ENCODE data around the gene ZCRB1.

Gene ZCRB1

DNA sequence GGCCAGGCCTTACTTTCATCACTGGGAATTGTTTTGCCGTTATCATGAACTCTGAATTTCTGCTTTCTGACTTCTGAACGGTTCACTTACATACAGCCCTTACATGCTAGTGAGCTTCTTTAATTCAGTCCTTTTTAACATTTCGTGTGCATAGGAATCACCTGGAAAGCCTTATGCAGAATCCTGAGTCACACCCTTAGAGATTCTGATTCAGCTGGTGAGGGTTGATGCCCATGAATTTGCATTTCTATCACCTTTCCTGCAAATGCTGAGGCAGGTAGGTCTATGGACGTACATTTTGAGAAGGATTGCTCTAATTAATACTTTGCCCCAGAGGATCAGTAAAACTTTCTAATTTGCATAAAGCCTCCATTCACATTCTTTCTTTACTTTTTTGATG lies 44.1 kb upstream of the ZCRB1 start:
- TF ChIP-seq GABPA (IDR thresholded peaks at IDR 0.05; ENCODE audit: low read depth) (no peak), POLR2AphosphoS5 (IDR thresholded peaks at IDR 0.05; ENCODE audit: low read depth) (no peak), SPI1 (IDR thresholded peaks at IDR 0.05; ENCODE audit: borderline replicate concordance, low read depth) (no peak)
- TF ChIP-seq, protein P1, sequence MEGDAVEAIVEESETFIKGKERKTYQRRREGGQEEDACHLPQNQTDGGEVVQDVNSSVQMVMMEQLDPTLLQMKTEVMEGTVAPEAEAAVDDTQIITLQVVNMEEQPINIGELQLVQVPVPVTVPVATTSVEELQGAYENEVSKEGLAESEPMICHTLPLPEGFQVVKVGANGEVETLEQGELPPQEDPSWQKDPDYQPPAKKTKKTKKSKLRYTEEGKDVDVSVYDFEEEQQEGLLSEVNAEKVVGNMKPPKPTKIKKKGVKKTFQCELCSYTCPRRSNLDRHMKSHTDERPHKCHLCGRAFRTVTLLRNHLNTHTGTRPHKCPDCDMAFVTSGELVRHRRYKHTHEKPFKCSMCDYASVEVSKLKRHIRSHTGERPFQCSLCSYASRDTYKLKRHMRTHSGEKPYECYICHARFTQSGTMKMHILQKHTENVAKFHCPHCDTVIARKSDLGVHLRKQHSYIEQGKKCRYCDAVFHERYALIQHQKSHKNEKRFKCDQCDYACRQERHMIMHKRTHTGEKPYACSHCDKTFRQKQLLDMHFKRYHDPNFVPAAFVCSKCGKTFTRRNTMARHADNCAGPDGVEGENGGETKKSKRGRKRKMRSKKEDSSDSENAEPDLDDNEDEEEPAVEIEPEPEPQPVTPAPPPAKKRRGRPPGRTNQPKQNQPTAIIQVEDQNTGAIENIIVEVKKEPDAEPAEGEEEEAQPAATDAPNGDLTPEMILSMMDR (IDR thresholded peaks at IDR 0.05; ENCODE audit: insufficient read depth, low read length), result no peak
- TF ChIP-seq, protein P2, sequence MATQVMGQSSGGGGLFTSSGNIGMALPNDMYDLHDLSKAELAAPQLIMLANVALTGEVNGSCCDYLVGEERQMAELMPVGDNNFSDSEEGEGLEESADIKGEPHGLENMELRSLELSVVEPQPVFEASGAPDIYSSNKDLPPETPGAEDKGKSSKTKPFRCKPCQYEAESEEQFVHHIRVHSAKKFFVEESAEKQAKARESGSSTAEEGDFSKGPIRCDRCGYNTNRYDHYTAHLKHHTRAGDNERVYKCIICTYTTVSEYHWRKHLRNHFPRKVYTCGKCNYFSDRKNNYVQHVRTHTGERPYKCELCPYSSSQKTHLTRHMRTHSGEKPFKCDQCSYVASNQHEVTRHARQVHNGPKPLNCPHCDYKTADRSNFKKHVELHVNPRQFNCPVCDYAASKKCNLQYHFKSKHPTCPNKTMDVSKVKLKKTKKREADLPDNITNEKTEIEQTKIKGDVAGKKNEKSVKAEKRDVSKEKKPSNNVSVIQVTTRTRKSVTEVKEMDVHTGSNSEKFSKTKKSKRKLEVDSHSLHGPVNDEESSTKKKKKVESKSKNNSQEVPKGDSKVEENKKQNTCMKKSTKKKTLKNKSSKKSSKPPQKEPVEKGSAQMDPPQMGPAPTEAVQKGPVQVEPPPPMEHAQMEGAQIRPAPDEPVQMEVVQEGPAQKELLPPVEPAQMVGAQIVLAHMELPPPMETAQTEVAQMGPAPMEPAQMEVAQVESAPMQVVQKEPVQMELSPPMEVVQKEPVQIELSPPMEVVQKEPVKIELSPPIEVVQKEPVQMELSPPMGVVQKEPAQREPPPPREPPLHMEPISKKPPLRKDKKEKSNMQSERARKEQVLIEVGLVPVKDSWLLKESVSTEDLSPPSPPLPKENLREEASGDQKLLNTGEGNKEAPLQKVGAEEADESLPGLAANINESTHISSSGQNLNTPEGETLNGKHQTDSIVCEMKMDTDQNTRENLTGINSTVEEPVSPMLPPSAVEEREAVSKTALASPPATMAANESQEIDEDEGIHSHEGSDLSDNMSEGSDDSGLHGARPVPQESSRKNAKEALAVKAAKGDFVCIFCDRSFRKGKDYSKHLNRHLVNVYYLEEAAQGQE (IDR thresholded peaks at IDR 0.05; ENCODE audit: insufficient replicate concordance, low read depth), result no peak
- Histone ChIP-seq H3K27ac (replicated peaks) (no peak overlapping the region), H3K27me3 (ENCODE audit: insufficient read depth, poor library complexity, severe bottlenecking) (no peaks in the 10 kb centered on the region), H3K4me3 (replicated peaks; ENCODE audit: insufficient read depth, low read length) (no peak overlapping the region)
- no peak for DNase-seq (ENCODE audit: low read depth in 1 of 2, low spot score in 1 of 2)

DNA sequence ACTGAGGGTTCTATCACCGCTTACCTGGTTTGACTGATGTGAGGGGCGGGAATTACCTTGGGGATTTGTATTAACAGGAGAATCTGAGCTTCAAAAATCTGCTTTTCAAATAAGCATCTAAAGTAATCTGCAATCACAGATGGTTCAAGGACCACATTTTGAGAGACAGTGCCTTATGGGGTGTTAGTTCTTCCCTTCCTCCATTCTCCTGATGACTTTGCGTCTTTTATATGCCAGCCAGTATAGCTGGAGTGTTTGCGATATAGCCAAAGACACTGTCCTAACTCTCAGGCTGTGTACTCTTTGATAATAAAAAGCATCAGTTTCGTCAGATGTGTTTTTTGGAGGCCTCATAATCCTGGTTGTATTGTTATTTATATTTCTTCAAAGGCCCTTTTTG lies 39.6 kb upstream of the ZCRB1 start:
- TF ChIP-seq SPI1 (IDR thresholded peaks at IDR 0.05; ENCODE audit: borderline replicate concordance, low read depth), result no peak
- TF ChIP-seq, protein P2 (IDR thresholded peaks at IDR 0.05; ENCODE audit: insufficient replicate concordance, low read depth), result no peak
- TF ChIP-seq, protein P1 (IDR thresholded peaks at IDR 0.05; ENCODE audit: insufficient read depth, low read length), result no peak
- no peak for TF ChIP-seq POLR2AphosphoS5 (IDR thresholded peaks at IDR 0.05; ENCODE audit: low read depth)
- TF ChIP-seq GABPA (IDR thresholded peaks at IDR 0.05; ENCODE audit: low read depth), result no peak
- no peak for DNase-seq (ENCODE audit: low read depth in 1 of 2, low spot score in 1 of 2)
- Histone ChIP-seq H3K4me3 (replicated peaks; ENCODE audit: insufficient read depth, low read length) (no peak overlapping the region), H3K27me3 (ENCODE audit: insufficient read depth, poor library complexity, severe bottlenecking) (no peaks in the 10 kb centered on the region), H3K27ac (replicated peaks) (no peak overlapping the region)

DNA sequence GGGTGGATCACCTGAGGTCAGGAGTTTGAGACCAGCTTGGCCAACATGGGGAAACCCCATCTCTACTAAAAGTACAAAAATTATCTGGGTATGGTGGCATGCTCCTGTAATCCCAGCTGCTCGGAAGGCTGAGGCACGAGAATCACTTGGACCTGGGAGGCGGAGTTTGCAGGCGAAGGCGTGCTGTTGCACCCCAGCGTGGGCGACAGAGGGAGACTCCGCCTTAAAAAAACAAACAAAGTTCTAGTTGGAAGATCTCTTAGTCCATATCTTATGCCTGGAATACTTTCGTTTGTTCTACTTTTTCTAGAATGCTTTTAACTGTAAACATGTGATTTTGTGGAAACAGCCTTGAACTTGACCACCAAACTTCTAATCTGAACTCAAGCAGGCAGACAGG lies 38.8 kb upstream of the ZCRB1 start:
- TF ChIP-seq GABPA (IDR thresholded peaks at IDR 0.05; ENCODE audit: low read depth), result no peak
- TF ChIP-seq SPI1 (IDR thresholded peaks at IDR 0.05; ENCODE audit: borderline replicate concordance, low read depth), result no peak
- TF ChIP-seq, protein P2 (IDR thresholded peaks at IDR 0.05; ENCODE audit: insufficient replicate concordance, low read depth), result no peak
- TF ChIP-seq POLR2AphosphoS5 (IDR thresholded peaks at IDR 0.05; ENCODE audit: low read depth), result no peak
- TF ChIP-seq, protein P1 (IDR thresholded peaks at IDR 0.05; ENCODE audit: insufficient read depth, low read length), result no peak
- H3K27ac ChIP-seq (replicated peaks), result no peak overlapping the region
- no peak overlapping the region for H3K4me3 ChIP-seq (replicated peaks; ENCODE audit: insufficient read depth, low read length)
- no peak for DNase-seq (ENCODE audit: low read depth in 1 of 2, low spot score in 1 of 2)
- H3K27me3 ChIP-seq (ENCODE audit: insufficient read depth, poor library complexity, severe bottlenecking), result no peaks in the 10 kb centered on the region
